Measurements from ENCODE around the gene IRAG1. TPM values are rescaled to one million over a fixed set of nuclear protein-coding genes. Genes with fewer than 3 reads are reported as not detected.

Gene IRAG1
- total RNA-seq, 1 donor from 2014 or later, result 5.2 TPM

DNA sequence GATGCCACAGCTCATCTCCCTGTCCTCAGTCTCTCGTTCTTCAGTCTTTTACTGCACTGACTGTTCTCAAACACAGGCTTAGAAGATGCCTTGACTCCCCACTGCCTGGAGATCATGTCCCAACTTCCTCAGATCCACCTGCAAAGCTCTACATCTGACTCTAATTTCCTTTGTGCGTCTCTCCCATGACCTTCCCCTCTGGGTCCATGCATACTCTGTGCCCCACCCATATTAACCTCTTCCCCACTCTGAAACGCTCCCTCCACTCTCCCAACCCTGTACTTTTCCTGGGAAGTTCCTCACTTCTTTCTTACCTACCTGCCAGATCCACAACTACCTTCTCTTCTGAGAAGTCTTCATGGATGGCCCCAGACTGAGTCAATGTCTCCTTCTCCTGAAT lies 16.6 kb downstream of the IRAG1 start:
- no peaks in the 10 kb centered on the region for H3K27me3 ChIP-seq
- Mint-ChIP-seq H3K27me3 (ENCODE audit: insufficient read depth, low read depth) (no peaks in the 10 kb centered on the region), H3K4me3 (no peak overlapping the region), H3K4me1 (peaks cover 6% of the 10 kb centered on the region), H3K36me3 (no peaks in the 10 kb centered on the region), H3K27ac (no peak overlapping the region), H3K9me3 (no peaks in the 10 kb centered on the region)
- no peaks in the 10 kb centered on the region for H3K9me3 ChIP-seq (ENCODE audit: low read depth)
- H3F3A ChIP-seq (ENCODE audit: low read depth), result no peaks in the 10 kb centered on the region
- H3K4me1 ChIP-seq, result no peaks in the 10 kb centered on the region
- no peaks in the 10 kb centered on the region for H3K36me3 ChIP-seq
- no peak for DNase-seq (ENCODE audit: low spot score)
- H3K4me2 ChIP-seq, result no peak overlapping the region
- TF ChIP-seq, protein P1, sequence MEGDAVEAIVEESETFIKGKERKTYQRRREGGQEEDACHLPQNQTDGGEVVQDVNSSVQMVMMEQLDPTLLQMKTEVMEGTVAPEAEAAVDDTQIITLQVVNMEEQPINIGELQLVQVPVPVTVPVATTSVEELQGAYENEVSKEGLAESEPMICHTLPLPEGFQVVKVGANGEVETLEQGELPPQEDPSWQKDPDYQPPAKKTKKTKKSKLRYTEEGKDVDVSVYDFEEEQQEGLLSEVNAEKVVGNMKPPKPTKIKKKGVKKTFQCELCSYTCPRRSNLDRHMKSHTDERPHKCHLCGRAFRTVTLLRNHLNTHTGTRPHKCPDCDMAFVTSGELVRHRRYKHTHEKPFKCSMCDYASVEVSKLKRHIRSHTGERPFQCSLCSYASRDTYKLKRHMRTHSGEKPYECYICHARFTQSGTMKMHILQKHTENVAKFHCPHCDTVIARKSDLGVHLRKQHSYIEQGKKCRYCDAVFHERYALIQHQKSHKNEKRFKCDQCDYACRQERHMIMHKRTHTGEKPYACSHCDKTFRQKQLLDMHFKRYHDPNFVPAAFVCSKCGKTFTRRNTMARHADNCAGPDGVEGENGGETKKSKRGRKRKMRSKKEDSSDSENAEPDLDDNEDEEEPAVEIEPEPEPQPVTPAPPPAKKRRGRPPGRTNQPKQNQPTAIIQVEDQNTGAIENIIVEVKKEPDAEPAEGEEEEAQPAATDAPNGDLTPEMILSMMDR (IDR thresholded peaks at IDR 0.05), result no peak
- TF ChIP-seq EZH2phosphoT487 (IDR thresholded peaks at IDR 0.05) (no peak), EZH2 (IDR thresholded peaks at IDR 0.05) (no peak)
- H3K9ac ChIP-seq, result no peak overlapping the region
- H4K20me1 ChIP-seq (ENCODE audit: low read depth), result no peaks in the 10 kb centered on the region
- H3K79me2 ChIP-seq (ENCODE audit: low read depth), result no peaks in the 10 kb centered on the region
- no peak overlapping the region for H3K27ac ChIP-seq
- no peak overlapping the region for H2AFZ ChIP-seq (replicated peaks)
- no peak overlapping the region for H3K4me3 ChIP-seq

DNA sequence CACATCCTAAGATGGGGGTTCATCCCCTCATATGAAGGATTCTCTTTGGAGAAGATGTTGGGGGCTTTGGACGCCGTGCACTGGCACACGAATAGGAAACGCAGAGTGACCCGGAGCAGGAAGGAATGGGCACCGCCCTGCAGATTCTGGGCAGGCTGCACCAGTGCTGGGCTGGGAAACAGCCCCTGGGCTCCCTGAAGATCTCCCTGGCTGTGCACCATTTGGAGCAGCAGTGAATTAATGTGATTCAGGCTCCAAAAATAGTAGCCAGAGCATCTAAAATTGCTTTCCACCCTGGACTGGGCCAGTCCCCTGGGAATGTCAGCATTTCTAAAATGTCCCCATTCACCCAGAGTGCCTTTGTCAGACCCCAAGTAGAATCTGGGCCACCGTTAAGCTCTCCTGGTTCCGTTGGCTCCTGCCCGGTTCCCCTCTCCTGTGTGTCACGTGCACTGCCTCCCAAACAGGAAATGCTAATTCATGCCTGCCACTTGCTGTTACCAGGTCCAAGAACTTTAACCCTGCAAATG lies 18.6 kb downstream of the IRAG1 start:
- TF ChIP-seq EZH2phosphoT487 (IDR thresholded peaks at IDR 0.05) (no peak), EZH2 (IDR thresholded peaks at IDR 0.05) (no peak)
- TF ChIP-seq, protein P1 (IDR thresholded peaks at IDR 0.05), result no peak
- Histone ChIP-seq H2AFZ (replicated peaks) (no peak overlapping the region), H3K27me3 (no peaks in the 10 kb centered on the region), H3K36me3 (no peaks in the 10 kb centered on the region), H3K9me3 (ENCODE audit: low read depth) (no peaks in the 10 kb centered on the region), H3K27ac (no peak overlapping the region), H3K79me2 (ENCODE audit: low read depth) (no peaks in the 10 kb centered on the region), H3K4me3 (no peak overlapping the region), H3K4me1 (no peaks in the 10 kb centered on the region), H3K4me2 (no peak overlapping the region), H3F3A (ENCODE audit: low read depth) (no peaks in the 10 kb centered on the region), H4K20me1 (ENCODE audit: low read depth) (no peaks in the 10 kb centered on the region), H3K9ac (no peak overlapping the region)
- DNase-seq (ENCODE audit: low spot score), result no peak
- Mint-ChIP-seq H3K27me3 (ENCODE audit: insufficient read depth, low read depth) (no peaks in the 10 kb centered on the region), H3K9me3 (no peaks in the 10 kb centered on the region), H3K27ac (peak overlapping the region; percentile 91), H3K4me1 (peaks cover 6% of the 10 kb centered on the region), H3K36me3 (no peaks in the 10 kb centered on the region), H3K4me3 (no peak overlapping the region)

DNA sequence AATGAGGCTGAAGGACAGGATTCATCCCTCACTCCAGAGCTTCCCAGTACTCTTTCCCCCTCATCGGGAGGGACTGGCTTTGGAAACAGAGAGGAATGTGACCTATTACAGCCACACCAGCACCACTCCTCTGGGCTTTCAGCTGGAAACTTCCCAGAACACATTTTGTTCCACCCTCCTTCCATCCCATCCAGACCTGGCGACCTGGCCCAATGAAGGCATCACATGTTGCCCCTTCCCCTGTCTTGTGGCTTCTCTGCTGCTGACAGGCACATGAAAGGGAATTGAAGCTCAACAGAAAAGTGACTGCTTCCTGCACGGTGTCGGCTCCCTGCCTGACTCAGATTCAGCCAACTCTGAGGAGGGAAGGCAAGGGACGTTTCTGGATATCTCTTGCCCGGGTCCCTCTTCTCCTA lies 19.1 kb downstream of the IRAG1 start:
- H3F3A ChIP-seq (ENCODE audit: low read depth), result no peaks in the 10 kb centered on the region
- no peak overlapping the region for H3K4me3 Mint-ChIP-seq
- no peaks in the 10 kb centered on the region for H3K4me1 ChIP-seq
- no peak for TF ChIP-seq EZH2phosphoT487 (IDR thresholded peaks at IDR 0.05)
- TF ChIP-seq, protein P1 (IDR thresholded peaks at IDR 0.05), result no peak
- no peaks in the 10 kb centered on the region for H3K36me3 ChIP-seq
- no peak overlapping the region for H3K27ac ChIP-seq
- DNase-seq (ENCODE audit: low spot score), result no peak
- H3K36me3 Mint-ChIP-seq, result no peaks in the 10 kb centered on the region
- H3K79me2 ChIP-seq (ENCODE audit: low read depth), result no peaks in the 10 kb centered on the region
- no peak overlapping the region for H3K4me2 ChIP-seq
- H3K27ac Mint-ChIP-seq, result no peak overlapping the region
- no peak overlapping the region for H2AFZ ChIP-seq (replicated peaks)
- peaks cover 10% of the 10 kb centered on the region for H3K4me1 Mint-ChIP-seq
- H3K27me3 Mint-ChIP-seq (ENCODE audit: insufficient read depth, low read depth), result no peaks in the 10 kb centered on the region
- H3K4me3 ChIP-seq, result no peak overlapping the region
- H4K20me1 ChIP-seq (ENCODE audit: low read depth), result no peaks in the 10 kb centered on the region
- H3K9me3 ChIP-seq (ENCODE audit: low read depth), result no peaks in the 10 kb centered on the region
- no peaks in the 10 kb centered on the region for H3K9me3 Mint-ChIP-seq
- no peak overlapping the region for H3K9ac ChIP-seq
- no peaks in the 10 kb centered on the region for H3K27me3 ChIP-seq
